HG03280 (cell line): ENCODE measurements around the gene ASMTL.
"Not testable (repeated sequence)": the region's sequence is repeated elsewhere in the genome, so short reads cannot be mapped to it uniquely, and the experiment has no call there.

Source experiments
- ATAC-seq: cut with Tn5 transposase; IDR thresholded peaks from one replicate; pipeline ENCODE4 v1.9.1; 2021; ENCODE audit warnings: mild to moderate bottlenecking, moderate library complexity; ENCODE audit not compliant: unreplicated experiment

ASMTL gene

GRCh38 chrX:1390621-1391369 is 61.9 kb downstream of the ASMTL start:
- ATAC-seq = no peak

GRCh38 chrX:1389993-1390285 is 62.8 kb downstream of the ASMTL start:
- no peak for ATAC-seq

- no peak for ATAC-seq
Measured at GRCh38 chrX:1389181-1389992, 63.3 kb downstream of the ASMTL start.

- no peak for ATAC-seq
Measured at GRCh38 chrX:1388651-1389050, 64.1 kb downstream of the ASMTL start.

GRCh38 chrX:1387141-1387776 is 65.5 kb downstream of the ASMTL start:
- ATAC-seq = no peak

- ATAC-seq = no peak
Measured at GRCh38 chrX:1386338-1387127, 66.2 kb downstream of the ASMTL start.

- ATAC-seq = no peak
Measured at GRCh38 chrX:1385253-1386223, 67.2 kb downstream of the ASMTL start.

- ATAC-seq = no peak
Measured at GRCh38 chrX:1384658-1385252, 68.0 kb downstream of the ASMTL start.

- no peak for ATAC-seq
Measured at GRCh38 chrX:1380672-1381233, 72.0 kb downstream of the ASMTL start.

GRCh38 chrX:1378306-1378759 is 74.4 kb downstream of the ASMTL start:
- no peak for ATAC-seq

GRCh38 chrX:1368385-1368698 is 84.4 kb downstream of the ASMTL start:
- no peak for ATAC-seq

- not testable (repeated sequence) for ATAC-seq
Measured at GRCh38 chrX:1366363-1366762, 86.3 kb downstream of the ASMTL start.

- ATAC-seq = no peak
Measured at GRCh38 chrX:1361910-1362309, 90.8 kb downstream of the ASMTL start.

- no peak for ATAC-seq
Measured at GRCh38 chrX:1361275-1361674, 91.4 kb downstream of the ASMTL start.

- ATAC-seq = no peak
Measured at GRCh38 chrX:1360171-1360570, 92.5 kb downstream of the ASMTL start.

- no peak for ATAC-seq
Measured at GRCh38 chrX:1359477-1359873, 93.2 kb downstream of the ASMTL start.

GRCh38 chrX:1358793-1359476 is 93.8 kb downstream of the ASMTL start:
- no peak for ATAC-seq

- ATAC-seq = no peak
Measured at GRCh38 chrX:1357993-1358392, 94.7 kb downstream of the ASMTL start.
